ENCODE results near the gene KRTAP19-2. TPM values are rescaled to one million over a fixed set of nuclear protein-coding genes. Genes with fewer than 3 reads are reported as not detected.

The KRTAP19-2 gene
- total RNA-seq, 1 experiment from 2014 or later, result not detected

DNA sequence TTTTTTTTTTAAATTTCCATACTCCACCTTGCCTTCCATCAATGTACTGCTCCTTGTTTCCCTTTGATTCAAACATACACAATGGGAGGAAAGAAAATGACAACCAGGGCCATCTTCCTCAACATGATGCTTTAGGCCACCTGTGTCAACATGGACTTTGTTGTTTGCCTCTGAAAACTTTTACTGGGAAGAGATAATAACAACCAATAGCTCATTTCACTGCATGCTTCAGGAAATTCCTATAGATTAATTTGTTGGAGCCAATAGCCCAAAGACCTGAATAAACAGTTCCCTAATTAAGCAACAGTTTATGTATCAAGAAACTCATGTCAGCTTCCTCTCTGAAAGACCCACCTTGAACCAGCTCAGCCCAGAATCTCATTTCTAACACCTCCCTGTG lies 44.0 kb downstream of the KRTAP19-2 start:
- Histone ChIP-seq H3K36me3 (ENCODE audit: control insufficient read depth, insufficient read depth, low read length) (no peaks in the 10 kb centered on the region), H3K4me3 (ENCODE audit: low read depth in 2 of 2, low read length in 2 of 2) (no peak overlapping the region), H3K9me3 (ENCODE audit: control insufficient read depth, insufficient read depth, low read depth, low read length) (no peaks in the 10 kb centered on the region), H3K27ac (ENCODE audit: low read length) (no peak overlapping the region), H3K4me1 (ENCODE audit: control insufficient read depth, insufficient read depth, low read length) (no peaks in the 10 kb centered on the region), H3K27me3 (ENCODE audit: control insufficient read depth, insufficient read depth, low read length) (no peaks in the 10 kb centered on the region)
- CTCF ChIA-PET, result no interaction called here
- TF ChIP-seq POLR2AphosphoS5 (IDR thresholded peaks at IDR 0.05; ENCODE audit: low read depth, low read length), result no peak
- no peak for TF ChIP-seq SIN3A (IDR thresholded peaks at IDR 0.05; ENCODE audit: borderline replicate concordance, insufficient read depth, low read depth, low read length)
- TF ChIP-seq, protein P1, sequence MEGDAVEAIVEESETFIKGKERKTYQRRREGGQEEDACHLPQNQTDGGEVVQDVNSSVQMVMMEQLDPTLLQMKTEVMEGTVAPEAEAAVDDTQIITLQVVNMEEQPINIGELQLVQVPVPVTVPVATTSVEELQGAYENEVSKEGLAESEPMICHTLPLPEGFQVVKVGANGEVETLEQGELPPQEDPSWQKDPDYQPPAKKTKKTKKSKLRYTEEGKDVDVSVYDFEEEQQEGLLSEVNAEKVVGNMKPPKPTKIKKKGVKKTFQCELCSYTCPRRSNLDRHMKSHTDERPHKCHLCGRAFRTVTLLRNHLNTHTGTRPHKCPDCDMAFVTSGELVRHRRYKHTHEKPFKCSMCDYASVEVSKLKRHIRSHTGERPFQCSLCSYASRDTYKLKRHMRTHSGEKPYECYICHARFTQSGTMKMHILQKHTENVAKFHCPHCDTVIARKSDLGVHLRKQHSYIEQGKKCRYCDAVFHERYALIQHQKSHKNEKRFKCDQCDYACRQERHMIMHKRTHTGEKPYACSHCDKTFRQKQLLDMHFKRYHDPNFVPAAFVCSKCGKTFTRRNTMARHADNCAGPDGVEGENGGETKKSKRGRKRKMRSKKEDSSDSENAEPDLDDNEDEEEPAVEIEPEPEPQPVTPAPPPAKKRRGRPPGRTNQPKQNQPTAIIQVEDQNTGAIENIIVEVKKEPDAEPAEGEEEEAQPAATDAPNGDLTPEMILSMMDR (IDR thresholded peaks at IDR 0.05), result no peak
- TF ChIP-seq, protein P2, sequence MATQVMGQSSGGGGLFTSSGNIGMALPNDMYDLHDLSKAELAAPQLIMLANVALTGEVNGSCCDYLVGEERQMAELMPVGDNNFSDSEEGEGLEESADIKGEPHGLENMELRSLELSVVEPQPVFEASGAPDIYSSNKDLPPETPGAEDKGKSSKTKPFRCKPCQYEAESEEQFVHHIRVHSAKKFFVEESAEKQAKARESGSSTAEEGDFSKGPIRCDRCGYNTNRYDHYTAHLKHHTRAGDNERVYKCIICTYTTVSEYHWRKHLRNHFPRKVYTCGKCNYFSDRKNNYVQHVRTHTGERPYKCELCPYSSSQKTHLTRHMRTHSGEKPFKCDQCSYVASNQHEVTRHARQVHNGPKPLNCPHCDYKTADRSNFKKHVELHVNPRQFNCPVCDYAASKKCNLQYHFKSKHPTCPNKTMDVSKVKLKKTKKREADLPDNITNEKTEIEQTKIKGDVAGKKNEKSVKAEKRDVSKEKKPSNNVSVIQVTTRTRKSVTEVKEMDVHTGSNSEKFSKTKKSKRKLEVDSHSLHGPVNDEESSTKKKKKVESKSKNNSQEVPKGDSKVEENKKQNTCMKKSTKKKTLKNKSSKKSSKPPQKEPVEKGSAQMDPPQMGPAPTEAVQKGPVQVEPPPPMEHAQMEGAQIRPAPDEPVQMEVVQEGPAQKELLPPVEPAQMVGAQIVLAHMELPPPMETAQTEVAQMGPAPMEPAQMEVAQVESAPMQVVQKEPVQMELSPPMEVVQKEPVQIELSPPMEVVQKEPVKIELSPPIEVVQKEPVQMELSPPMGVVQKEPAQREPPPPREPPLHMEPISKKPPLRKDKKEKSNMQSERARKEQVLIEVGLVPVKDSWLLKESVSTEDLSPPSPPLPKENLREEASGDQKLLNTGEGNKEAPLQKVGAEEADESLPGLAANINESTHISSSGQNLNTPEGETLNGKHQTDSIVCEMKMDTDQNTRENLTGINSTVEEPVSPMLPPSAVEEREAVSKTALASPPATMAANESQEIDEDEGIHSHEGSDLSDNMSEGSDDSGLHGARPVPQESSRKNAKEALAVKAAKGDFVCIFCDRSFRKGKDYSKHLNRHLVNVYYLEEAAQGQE (IDR thresholded peaks at IDR 0.05; ENCODE audit: insufficient read depth in 1 of 2, low read depth in 2 of 2, low read length in 1 of 2), result no peak
- no peak for TF ChIP-seq TCF7L2 (IDR thresholded peaks at IDR 0.05; ENCODE audit: low read depth, low read length)
- in situ Hi-C loops (cut with HindIII; ENCODE audit: low pct_unique_long_range_greater_than_20kb, low sequenced_read_pairs) (no loop called here), intact Hi-C loops (cut with micrococcal nuclease; ENCODE audit: unreplicated experiment) (no loop called here)
- DNase-seq (ENCODE audit: low read depth, low spot score), result no peak
- POLR2A ChIA-PET, result no interaction called here
- ATAC-seq, result no peak
- no TSS peak for BruUV-seq (replicated peaks)

DNA sequence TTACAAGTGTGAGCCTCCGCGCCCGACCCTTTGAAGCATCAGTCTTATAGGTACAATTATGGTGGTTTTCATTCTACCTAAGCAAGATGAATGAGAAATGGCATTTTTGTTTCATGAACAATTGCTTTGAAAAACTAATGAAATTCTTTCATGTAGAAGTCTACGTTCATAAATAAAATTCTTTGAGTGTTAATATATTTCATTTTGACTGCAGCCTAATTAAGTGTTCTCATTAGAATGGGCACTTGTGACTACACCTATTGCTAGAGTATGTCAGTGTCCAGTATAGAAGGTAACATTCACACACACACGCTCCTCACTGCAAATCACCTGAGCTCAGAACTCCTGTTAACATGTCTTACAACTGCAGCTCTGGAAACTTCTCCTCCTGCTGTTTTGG lies 47.3 kb downstream of the KRTAP19-2 start, which contains the start of gene KRTAP15-1:
Gene KRTAP15-1 (plus strand): TSS at position 301 of the 400 bp plus-strand sequence. CDS start 53 bp downstream, at position 354.
- TF ChIP-seq, protein P2 (IDR thresholded peaks at IDR 0.05; ENCODE audit: insufficient read depth in 1 of 2, low read depth in 2 of 2, low read length in 1 of 2), result no peak
- no peak for TF ChIP-seq SIN3A (IDR thresholded peaks at IDR 0.05; ENCODE audit: borderline replicate concordance, insufficient read depth, low read depth, low read length)
- TF ChIP-seq POLR2AphosphoS5 (IDR thresholded peaks at IDR 0.05; ENCODE audit: low read depth, low read length), result no peak
- TF ChIP-seq TCF7L2 (IDR thresholded peaks at IDR 0.05; ENCODE audit: low read depth, low read length), result no peak
- Histone ChIP-seq H3K4me3 (ENCODE audit: low read depth in 2 of 2, low read length in 2 of 2) (no peak within 1 kb of the TSS), H3K27ac (ENCODE audit: low read length) (no peak within 1 kb of the TSS), H3K27me3 (ENCODE audit: control insufficient read depth, insufficient read depth, low read length) (no peaks in the 10 kb centered on the region), H3K9me3 (ENCODE audit: control insufficient read depth, insufficient read depth, low read depth, low read length) (no peaks in the 10 kb centered on the region), H3K4me1 (ENCODE audit: control insufficient read depth, insufficient read depth, low read length) (no peaks in the 10 kb centered on the region), H3K36me3 (ENCODE audit: control insufficient read depth, insufficient read depth, low read length) (no peaks in the 10 kb centered on the region)
- intact Hi-C loops (cut with micrococcal nuclease; ENCODE audit: unreplicated experiment), result no loop called here
- ATAC-seq (no peak), DNase-seq (ENCODE audit: low read depth, low spot score) (no peak)
- in situ Hi-C loops (cut with HindIII; ENCODE audit: low pct_unique_long_range_greater_than_20kb, low sequenced_read_pairs), result no loop called here
- ChIA-PET CTCF (no interaction called here), POLR2A (no interaction called here)
- BruUV-seq (replicated peaks), result no TSS peak

Other genes with a start within 250 kb of the KRTAP19-2 start
- gene KRTAP24-1, start 204.5 kb downstream of the KRTAP19-2 start, total RNA-seq (2021; ENCODE audit: unreplicated experiment), result not detected
- gene KRTAP25-1, start 197.9 kb downstream of the KRTAP19-2 start, total RNA-seq (2021; ENCODE audit: unreplicated experiment), result not detected
- not detected for gene KRTAP26-1, start 167.1 kb downstream of the KRTAP19-2 start, total RNA-seq (2021; ENCODE audit: unreplicated experiment)
- not detected for gene KRTAP27-1, start 149.7 kb downstream of the KRTAP19-2 start, total RNA-seq (2021; ENCODE audit: unreplicated experiment)
- gene KRTAP23-1, start 138.8 kb downstream of the KRTAP19-2 start, total RNA-seq (2021; ENCODE audit: unreplicated experiment), result not detected
- gene KRTAP13-2, start 115.2 kb downstream of the KRTAP19-2 start, total RNA-seq (2021; ENCODE audit: unreplicated experiment), result not detected
- not detected for gene KRTAP13-1, start 91.4 kb downstream of the KRTAP19-2 start, total RNA-seq (2021; ENCODE audit: unreplicated experiment)
- gene KRTAP13-3, start 61.5 kb downstream of the KRTAP19-2 start, total RNA-seq (2021; ENCODE audit: unreplicated experiment), result not detected
- not detected for gene KRTAP13-4, start 57.2 kb downstream of the KRTAP19-2 start, total RNA-seq (2021; ENCODE audit: unreplicated experiment)
- gene KRTAP15-1, start 47.2 kb downstream of the KRTAP19-2 start, total RNA-seq (2021; ENCODE audit: unreplicated experiment), result not detected
- not detected for gene KRTAP19-1, start 7.1 kb downstream of the KRTAP19-2 start, total RNA-seq (2021; ENCODE audit: unreplicated experiment)
- gene KRTAP19-3, start 4.6 kb upstream of the KRTAP19-2 start, total RNA-seq (2021; ENCODE audit: unreplicated experiment), result not detected
- not detected for gene KRTAP19-4, start 9.7 kb upstream of the KRTAP19-2 start, total RNA-seq (2021; ENCODE audit: unreplicated experiment)
- gene KRTAP19-5, start 14.7 kb upstream of the KRTAP19-2 start, total RNA-seq (2021; ENCODE audit: unreplicated experiment), result not detected
- gene KRTAP19-6, start 54.4 kb upstream of the KRTAP19-2 start, total RNA-seq (2021; ENCODE audit: unreplicated experiment), result not detected
- not detected for gene KRTAP19-7, start 73.9 kb upstream of the KRTAP19-2 start, total RNA-seq (2021; ENCODE audit: unreplicated experiment)
- gene KRTAP22-2, start 103.0 kb upstream of the KRTAP19-2 start, total RNA-seq (2021; ENCODE audit: unreplicated experiment), result not detected
- gene KRTAP6-3, start 105.0 kb upstream of the KRTAP19-2 start, total RNA-seq (2021; ENCODE audit: unreplicated experiment), result not detected
- gene KRTAP6-2, start 111.5 kb upstream of the KRTAP19-2 start, total RNA-seq (2021; ENCODE audit: unreplicated experiment), result not detected
- gene KRTAP22-1, start 113.7 kb upstream of the KRTAP19-2 start, total RNA-seq (2021; ENCODE audit: unreplicated experiment), result not detected
- gene KRTAP6-1, start 126.5 kb upstream of the KRTAP19-2 start, total RNA-seq (2021; ENCODE audit: unreplicated experiment), result not detected
- not detected for gene KRTAP20-1, start 129.0 kb upstream of the KRTAP19-2 start, total RNA-seq (2021; ENCODE audit: unreplicated experiment)
- gene KRTAP20-4, start 133.2 kb upstream of the KRTAP19-2 start, total RNA-seq (2021; ENCODE audit: unreplicated experiment), result not detected
- gene KRTAP20-2, start 147.8 kb upstream of the KRTAP19-2 start, total RNA-seq (2021; ENCODE audit: unreplicated experiment), result not detected
- gene KRTAP20-3, start 155.4 kb upstream of the KRTAP19-2 start, total RNA-seq (2021; ENCODE audit: unreplicated experiment), result not detected
- not detected for gene KRTAP21-3, start 231.3 kb upstream of the KRTAP19-2 start, total RNA-seq (2021; ENCODE audit: unreplicated experiment)